Measurements from ENCODE around the gene THAP3.

GRCh38 chr1:6585081-6585722 lies 39.5 kb upstream of the THAP3 start:
- TF ChIP-seq CTCF (IDR thresholded peaks at IDR 0.05) (no peak), POLR2A (IDR thresholded peaks at IDR 0.05) (no peak), POLR2AphosphoS5 (IDR thresholded peaks at IDR 0.05) (no peak)
